Measurements from ENCODE around the gene SEZ6L2. TPM values are rescaled to one million over a fixed set of nuclear protein-coding genes. Genes with fewer than 3 reads are reported as not detected.

SEZ6L2 gene
- total RNA-seq, 1 donor from 2014 or later: 15.7 TPM

- Histone ChIP-seq H3K4me3 (no peak overlapping the region), H3K4me1 (no peaks in the 10 kb centered on the region), H3K36me3 (peaks cover 0 to 18% of the 10 kb centered on the region in 2 donors), H3K9me3 (no peaks in the 10 kb centered on the region), H3K27me3 (no peaks in the 10 kb centered on the region), H3K27ac (no peak overlapping the region)
- no peak for TF ChIP-seq CTCF (IDR thresholded peaks at IDR 0.05)
- no peak for TF ChIP-seq POLR2A (IDR thresholded peaks at IDR 0.05)
- no peak for TF ChIP-seq POLR2AphosphoS5 (IDR thresholded peaks at IDR 0.05; ENCODE audit: insufficient read depth in 1 of 2, low read depth in 1 of 2)
- intact Hi-C loops (cut with DNase I): loop anchor here (1.0 kb wide), 1 partner anchor 20 kb away; no protein-coding TSS in a partner anchor
- DNase-seq (ENCODE audit: extremely low spot score in 2 of 2): no peak
These were observed 16.4 kb upstream of the SEZ6L2 start for GRCh38 chr16:29915590-29916247.

- DNase-seq (ENCODE audit: extremely low spot score in 2 of 2): no peak
- Histone ChIP-seq H3K9me3 (no peaks in the 10 kb centered on the region), H3K4me1 (no peaks in the 10 kb centered on the region), H3K27ac (no peak overlapping the region), H3K4me3 (no peak overlapping the region), H3K36me3 (no peaks in the 10 kb centered on the region), H3K27me3 (no peaks in the 10 kb centered on the region)
- intact Hi-C loops (cut with DNase I): no loop called here
- TF ChIP-seq CTCF (IDR thresholded peaks at IDR 0.05): no peak
- TF ChIP-seq POLR2AphosphoS5 (IDR thresholded peaks at IDR 0.05; ENCODE audit: insufficient read depth in 1 of 2, low read depth in 1 of 2): no peak
- TF ChIP-seq POLR2A (IDR thresholded peaks at IDR 0.05): no peak
These were observed 14.2 kb upstream of the SEZ6L2 start for GRCh38 chr16:29913514-29913913.

- Histone ChIP-seq H3K27me3 (no peaks in the 10 kb centered on the region), H3K9me3 (no peaks in the 10 kb centered on the region), H3K4me1 (no peaks in the 10 kb centered on the region), H3K27ac (no peak overlapping the region), H3K4me3 (no peak overlapping the region), H3K36me3 (no peaks in the 10 kb centered on the region)
- DNase-seq (ENCODE audit: extremely low spot score in 2 of 2): no peak
- TF ChIP-seq CTCF (IDR thresholded peaks at IDR 0.05) (no peak), POLR2A (IDR thresholded peaks at IDR 0.05) (no peak), POLR2AphosphoS5 (IDR thresholded peaks at IDR 0.05; ENCODE audit: insufficient read depth in 1 of 2, low read depth in 1 of 2) (no peak)
- intact Hi-C loops (cut with DNase I): no loop called here
These were observed 12.7 kb upstream of the SEZ6L2 start for GRCh38 chr16:29912087-29912486.

- DNase-seq (ENCODE audit: extremely low spot score in 2 of 2): no peak
- intact Hi-C loops (cut with DNase I): no loop called here
- H3K4me1 ChIP-seq: no peaks in the 10 kb centered on the region
These were observed 12.3 kb upstream of the SEZ6L2 start for GRCh38 chr16:29911676-29912010.

More at GRCh38 chr16:29911676-29912010, 12.3 kb upstream of the SEZ6L2 start:
- H3K4me3 ChIP-seq: no peak overlapping the region
- no peak for TF ChIP-seq POLR2A (IDR thresholded peaks at IDR 0.05)
- no peak for TF ChIP-seq POLR2AphosphoS5 (IDR thresholded peaks at IDR 0.05; ENCODE audit: insufficient read depth in 1 of 2, low read depth in 1 of 2)
- no peak for TF ChIP-seq CTCF (IDR thresholded peaks at IDR 0.05)
- H3K27ac ChIP-seq: no peak overlapping the region
- H3K27me3 ChIP-seq: no peaks in the 10 kb centered on the region
- no peaks in the 10 kb centered on the region for H3K36me3 ChIP-seq
- H3K9me3 ChIP-seq: no peaks in the 10 kb centered on the region

Data from vagina (tissue), 2 donors.